ENCODE data around the gene ZNF425.

Gene ZNF425

DNA sequence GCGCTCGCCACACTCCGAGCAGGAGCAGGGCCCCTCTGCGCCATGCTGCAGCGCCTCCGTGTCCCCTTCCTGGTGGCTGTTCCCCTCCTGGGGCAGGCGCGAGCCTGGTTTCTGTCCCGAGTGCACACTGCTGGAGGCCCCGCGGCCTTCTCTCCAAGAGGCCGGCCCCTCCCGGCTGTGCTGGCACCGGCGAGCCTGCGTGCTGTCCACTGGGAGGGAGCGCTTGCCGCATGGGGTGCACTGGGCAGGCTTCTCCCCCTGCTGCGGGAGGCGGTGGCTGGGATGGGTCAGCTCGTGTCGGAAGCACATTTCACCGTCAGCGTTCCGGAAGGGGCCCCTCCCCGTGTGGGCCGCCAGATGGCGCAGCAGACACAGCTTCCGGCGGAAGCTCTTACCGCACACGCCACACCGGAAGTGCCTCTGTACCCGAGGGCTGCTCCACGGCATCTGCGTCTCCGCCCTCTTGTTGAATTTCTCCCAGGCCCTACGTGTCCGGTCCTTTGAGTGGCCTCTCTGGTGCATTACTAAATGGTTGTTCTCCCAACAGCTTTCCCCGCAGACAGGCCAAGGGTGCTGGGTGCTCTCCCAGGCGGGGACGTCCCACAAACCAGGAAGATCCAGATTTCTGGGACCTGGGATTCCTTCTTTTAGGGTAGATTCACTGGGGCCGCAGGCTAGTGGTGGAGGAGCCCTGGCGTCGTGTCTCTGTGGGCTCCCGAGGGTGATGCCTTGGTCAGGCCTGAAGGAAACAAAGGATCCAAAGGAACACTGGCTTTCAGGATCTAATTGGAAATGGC lies 54.3 kb downstream of the ZNF425 start:
- Histone ChIP-seq H3K4me1 (no peaks in the 10 kb centered on the region), H3K9ac (no peak overlapping the region), H3K79me2 (no peaks in the 10 kb centered on the region), H3K4me2 (ENCODE audit: low read length) (no peak overlapping the region), H3K36me3 (ENCODE audit: control insufficient read depth, insufficient read depth, low read length) (no peaks in the 10 kb centered on the region), H3K27me3 (ENCODE audit: control insufficient read depth, insufficient read depth, low read length) (no peaks in the 10 kb centered on the region), H3K9me3 (ENCODE audit: control insufficient read depth, low read length) (no peaks in the 10 kb centered on the region), H3K4me3 (ENCODE audit: low read depth, low read length) (no peak overlapping the region), H3K27ac (no peak overlapping the region), H2AFZ (no peak overlapping the region)
- TF ChIP-seq, protein P1, sequence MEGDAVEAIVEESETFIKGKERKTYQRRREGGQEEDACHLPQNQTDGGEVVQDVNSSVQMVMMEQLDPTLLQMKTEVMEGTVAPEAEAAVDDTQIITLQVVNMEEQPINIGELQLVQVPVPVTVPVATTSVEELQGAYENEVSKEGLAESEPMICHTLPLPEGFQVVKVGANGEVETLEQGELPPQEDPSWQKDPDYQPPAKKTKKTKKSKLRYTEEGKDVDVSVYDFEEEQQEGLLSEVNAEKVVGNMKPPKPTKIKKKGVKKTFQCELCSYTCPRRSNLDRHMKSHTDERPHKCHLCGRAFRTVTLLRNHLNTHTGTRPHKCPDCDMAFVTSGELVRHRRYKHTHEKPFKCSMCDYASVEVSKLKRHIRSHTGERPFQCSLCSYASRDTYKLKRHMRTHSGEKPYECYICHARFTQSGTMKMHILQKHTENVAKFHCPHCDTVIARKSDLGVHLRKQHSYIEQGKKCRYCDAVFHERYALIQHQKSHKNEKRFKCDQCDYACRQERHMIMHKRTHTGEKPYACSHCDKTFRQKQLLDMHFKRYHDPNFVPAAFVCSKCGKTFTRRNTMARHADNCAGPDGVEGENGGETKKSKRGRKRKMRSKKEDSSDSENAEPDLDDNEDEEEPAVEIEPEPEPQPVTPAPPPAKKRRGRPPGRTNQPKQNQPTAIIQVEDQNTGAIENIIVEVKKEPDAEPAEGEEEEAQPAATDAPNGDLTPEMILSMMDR (IDR thresholded peaks at IDR 0.05), result no peak

DNA sequence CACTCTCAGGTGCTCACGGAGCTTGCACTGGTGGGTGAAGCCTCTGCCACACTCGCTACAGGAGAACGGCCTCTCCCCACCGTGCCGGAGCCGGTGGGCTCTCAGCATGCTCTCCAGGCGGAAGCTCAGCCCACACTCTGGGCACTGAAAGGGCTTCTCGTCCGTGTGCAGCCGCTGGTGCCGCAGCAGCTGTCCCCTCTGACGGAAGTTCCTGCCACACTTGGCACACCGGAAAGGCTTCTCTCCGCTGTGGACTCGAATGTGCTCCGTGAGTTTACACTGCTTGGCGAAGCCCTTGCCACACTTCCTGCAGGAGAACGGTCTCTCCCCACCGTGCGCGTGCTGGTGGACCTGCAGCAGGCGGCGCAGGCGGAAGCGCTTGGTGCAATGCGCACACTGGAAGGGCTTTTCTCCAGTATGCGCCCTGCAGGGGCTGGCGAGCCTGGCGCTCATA lies 54.9 kb downstream of the ZNF425 start:
- no peak overlapping the region for H3K4me3 ChIP-seq (ENCODE audit: low read depth, low read length)
- H3K4me1 ChIP-seq, result no peaks in the 10 kb centered on the region
- H3K36me3 ChIP-seq (ENCODE audit: control insufficient read depth, insufficient read depth, low read length), result no peaks in the 10 kb centered on the region
- TF ChIP-seq, protein P1 (IDR thresholded peaks at IDR 0.05), result no peak
- H3K79me2 ChIP-seq, result no peaks in the 10 kb centered on the region
- H2AFZ ChIP-seq, result no peak overlapping the region
- H3K4me2 ChIP-seq (ENCODE audit: low read length), result no peak overlapping the region
- no peaks in the 10 kb centered on the region for H3K27me3 ChIP-seq (ENCODE audit: control insufficient read depth, insufficient read depth, low read length)
- H3K9ac ChIP-seq, result no peak overlapping the region
- no peaks in the 10 kb centered on the region for H3K9me3 ChIP-seq (ENCODE audit: control insufficient read depth, low read length)
- H3K27ac ChIP-seq, result no peak overlapping the region

DNA sequence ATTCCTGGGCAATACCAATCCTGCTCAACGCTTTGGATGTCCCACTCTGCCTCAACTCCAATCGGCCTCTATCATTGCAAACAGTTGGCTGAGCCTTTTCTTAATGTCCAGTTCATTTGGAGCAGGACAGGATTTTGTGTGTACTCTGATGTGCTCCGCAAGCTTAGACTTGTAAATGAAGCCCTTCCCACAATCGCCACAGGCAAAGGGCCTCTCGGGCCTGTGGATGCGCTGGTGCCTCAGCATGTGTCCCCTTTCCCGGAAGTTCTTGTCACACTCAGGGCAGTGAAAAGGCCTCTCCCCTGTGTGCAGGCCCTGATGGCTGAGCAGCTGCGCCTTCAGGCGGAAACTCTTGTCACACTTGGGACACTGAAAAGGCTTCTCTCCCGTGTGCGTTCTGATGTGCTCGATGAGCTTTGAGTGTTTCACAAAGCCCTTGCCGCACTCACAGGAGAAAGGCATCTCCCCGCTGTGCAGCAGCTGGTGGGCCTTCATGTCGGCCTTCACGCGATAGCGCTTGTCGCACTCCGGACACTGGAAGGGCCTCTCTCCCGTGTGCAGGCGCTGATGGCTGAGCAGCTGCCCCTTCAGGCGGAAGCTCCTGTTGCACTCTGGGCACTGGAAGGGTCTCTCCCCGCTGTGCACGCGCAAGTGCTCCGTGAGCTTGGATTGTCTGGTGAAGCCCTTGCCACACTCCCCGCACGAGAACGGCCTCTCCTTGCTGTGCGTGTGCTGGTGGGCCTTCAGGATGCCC lies 55.6 kb downstream of the ZNF425 start:
- Histone ChIP-seq H3K79me2 (no peaks in the 10 kb centered on the region), H3K27me3 (ENCODE audit: control insufficient read depth, insufficient read depth, low read length) (no peaks in the 10 kb centered on the region), H2AFZ (no peak overlapping the region), H3K9ac (no peak overlapping the region), H3K4me2 (ENCODE audit: low read length) (no peak overlapping the region), H3K4me1 (no peaks in the 10 kb centered on the region), H3K27ac (no peak overlapping the region), H3K4me3 (ENCODE audit: low read depth, low read length) (no peak overlapping the region), H3K36me3 (ENCODE audit: control insufficient read depth, insufficient read depth, low read length) (no peaks in the 10 kb centered on the region), H3K9me3 (ENCODE audit: control insufficient read depth, low read length) (no peaks in the 10 kb centered on the region)
- TF ChIP-seq, protein P1 (IDR thresholded peaks at IDR 0.05), result no peak

GRCh38 chr7:149067869-149068268 lies 58.3 kb downstream of the ZNF425 start:
- no peaks in the 10 kb centered on the region for H3K36me3 ChIP-seq (ENCODE audit: control insufficient read depth, insufficient read depth, low read length)
- H3K4me1 ChIP-seq, result no peaks in the 10 kb centered on the region
- no peak overlapping the region for H3K9ac ChIP-seq
- H3K27me3 ChIP-seq (ENCODE audit: control insufficient read depth, insufficient read depth, low read length), result no peaks in the 10 kb centered on the region
- TF ChIP-seq, protein P1 (IDR thresholded peaks at IDR 0.05), result no peak
- H2AFZ ChIP-seq, result no peak overlapping the region
- no peak overlapping the region for H3K27ac ChIP-seq
- H3K9me3 ChIP-seq (ENCODE audit: control insufficient read depth, low read length), result no peaks in the 10 kb centered on the region
- H3K4me2 ChIP-seq (ENCODE audit: low read length), result no peak overlapping the region
- H3K4me3 ChIP-seq (ENCODE audit: low read depth, low read length), result no peak overlapping the region
- H3K79me2 ChIP-seq, result no peaks in the 10 kb centered on the region

All from parathyroid adenoma (tissue), 2 donors.